ENCODE results near the gene GPSM1.

DNA sequence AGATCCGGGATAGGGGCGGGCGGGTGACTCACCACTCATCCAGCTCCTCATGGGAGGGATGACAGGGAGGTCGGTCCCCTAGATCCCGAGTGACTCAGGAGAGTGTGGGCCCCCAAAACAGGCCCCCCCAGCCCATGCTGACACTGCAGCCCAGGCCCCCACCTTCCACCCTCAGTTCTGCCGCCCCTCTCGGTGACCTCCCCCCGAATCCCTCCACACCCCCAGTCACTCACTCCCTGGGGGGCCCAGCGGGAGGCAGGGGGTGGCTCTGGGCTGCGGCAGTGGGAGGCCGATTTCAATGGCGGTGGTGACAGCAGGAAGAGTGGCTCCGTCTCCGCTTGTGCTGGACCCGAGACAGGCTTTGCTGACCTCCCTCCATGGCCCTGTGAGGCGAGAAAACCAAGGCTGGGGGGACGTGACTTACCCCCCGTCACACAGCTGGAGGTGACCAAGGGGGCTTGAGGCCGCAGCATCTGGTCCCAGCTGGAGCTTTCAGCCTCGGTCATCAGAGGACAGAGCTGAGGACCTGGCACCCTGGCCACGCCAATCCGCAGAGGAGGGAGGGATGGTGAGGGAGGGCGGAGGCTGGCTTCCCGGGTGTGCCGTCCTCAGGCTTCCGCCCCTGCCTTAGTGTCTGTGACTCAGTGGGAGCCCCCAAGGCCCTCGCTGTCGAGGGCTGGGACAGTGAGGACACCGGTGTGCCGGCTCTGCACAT lies 9.0 kb downstream of the GPSM1 start:
- no peak for TF ChIP-seq EZH2 (IDR thresholded peaks at IDR 0.05; ENCODE audit: insufficient read depth, low read length)
- TF ChIP-seq, protein P1, sequence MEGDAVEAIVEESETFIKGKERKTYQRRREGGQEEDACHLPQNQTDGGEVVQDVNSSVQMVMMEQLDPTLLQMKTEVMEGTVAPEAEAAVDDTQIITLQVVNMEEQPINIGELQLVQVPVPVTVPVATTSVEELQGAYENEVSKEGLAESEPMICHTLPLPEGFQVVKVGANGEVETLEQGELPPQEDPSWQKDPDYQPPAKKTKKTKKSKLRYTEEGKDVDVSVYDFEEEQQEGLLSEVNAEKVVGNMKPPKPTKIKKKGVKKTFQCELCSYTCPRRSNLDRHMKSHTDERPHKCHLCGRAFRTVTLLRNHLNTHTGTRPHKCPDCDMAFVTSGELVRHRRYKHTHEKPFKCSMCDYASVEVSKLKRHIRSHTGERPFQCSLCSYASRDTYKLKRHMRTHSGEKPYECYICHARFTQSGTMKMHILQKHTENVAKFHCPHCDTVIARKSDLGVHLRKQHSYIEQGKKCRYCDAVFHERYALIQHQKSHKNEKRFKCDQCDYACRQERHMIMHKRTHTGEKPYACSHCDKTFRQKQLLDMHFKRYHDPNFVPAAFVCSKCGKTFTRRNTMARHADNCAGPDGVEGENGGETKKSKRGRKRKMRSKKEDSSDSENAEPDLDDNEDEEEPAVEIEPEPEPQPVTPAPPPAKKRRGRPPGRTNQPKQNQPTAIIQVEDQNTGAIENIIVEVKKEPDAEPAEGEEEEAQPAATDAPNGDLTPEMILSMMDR (IDR thresholded peaks at IDR 0.05; ENCODE audit: insufficient read depth, low read depth, low read length) = no peak
